HG03103 (cell line): ENCODE data around the gene TMEM229A.
"Not testable (repeated sequence)": the region's sequence is repeated elsewhere in the genome, so short reads cannot be mapped to it uniquely, and the experiment has no call there.

Experiments
- ATAC-seq: cut with Tn5 transposase; IDR thresholded peaks from one replicate; pipeline ENCODE4 v1.9.1; 2021; ENCODE audit warnings: low read depth; ENCODE audit not compliant: unreplicated experiment

The TMEM229A gene

DNA sequence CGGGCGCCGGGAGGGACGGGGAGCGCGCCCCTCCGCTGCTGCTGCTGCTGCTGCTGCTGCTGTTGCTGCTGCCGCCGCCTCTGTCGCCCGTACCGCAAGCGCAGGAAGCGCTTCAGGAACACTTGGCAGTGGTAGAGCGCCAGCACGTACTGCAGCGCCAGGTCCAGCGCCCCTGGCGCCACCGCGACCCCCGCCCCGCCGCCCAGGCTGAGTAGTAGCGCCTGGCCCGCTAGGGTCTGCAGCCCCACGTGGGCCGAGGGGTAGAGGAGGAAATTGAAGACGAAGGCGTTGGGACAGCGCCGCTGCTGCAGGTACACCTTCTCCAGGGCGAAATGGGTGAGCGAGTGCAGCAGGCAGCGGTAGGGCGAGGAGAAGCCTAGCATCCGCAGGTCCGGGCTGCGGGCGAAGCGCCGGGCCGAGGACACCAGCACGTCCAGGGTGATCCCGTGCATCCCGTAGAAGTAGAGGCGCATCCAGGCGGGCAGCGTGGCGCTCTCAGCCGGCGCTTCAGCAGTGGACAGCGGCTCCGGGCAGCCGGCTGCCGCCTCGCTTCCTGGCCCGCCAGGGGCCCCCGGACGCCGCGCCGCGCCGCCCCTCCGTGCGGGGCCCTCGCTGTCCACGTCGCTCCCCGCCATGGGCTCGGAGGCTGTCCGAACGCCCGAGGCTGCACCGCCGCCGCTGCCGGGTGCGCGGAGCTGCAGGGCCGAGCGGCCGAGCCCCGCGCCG, at the start of gene TMEM229A:
TSS of gene TMEM229A (minus strand) at position 699 of the 726 bp plus-strand sequence. CDS start at position 635, 64 bp downstream.
- ATAC-seq, result no peak

DNA sequence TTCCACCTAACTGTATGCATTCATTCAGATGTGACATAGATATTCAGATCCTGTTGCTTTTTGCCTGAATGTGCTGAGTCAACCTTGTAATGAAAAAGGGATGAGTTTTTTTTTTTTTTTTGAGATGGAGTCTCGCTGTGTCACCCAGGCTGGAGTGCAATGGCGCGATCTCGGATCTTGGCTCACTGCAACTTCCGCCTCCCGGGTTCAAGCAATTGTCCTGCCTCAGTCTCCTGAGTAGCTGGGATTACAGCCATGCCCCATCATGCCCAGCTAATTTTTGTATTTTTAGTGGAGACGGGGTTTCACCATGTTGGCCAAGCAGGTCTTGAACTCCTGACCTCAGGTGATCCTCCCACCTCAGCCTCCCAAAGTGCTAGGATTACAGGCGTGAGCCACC, 49.4 kb upstream of the TMEM229A start:
- not testable (repeated sequence) for ATAC-seq

DNA sequence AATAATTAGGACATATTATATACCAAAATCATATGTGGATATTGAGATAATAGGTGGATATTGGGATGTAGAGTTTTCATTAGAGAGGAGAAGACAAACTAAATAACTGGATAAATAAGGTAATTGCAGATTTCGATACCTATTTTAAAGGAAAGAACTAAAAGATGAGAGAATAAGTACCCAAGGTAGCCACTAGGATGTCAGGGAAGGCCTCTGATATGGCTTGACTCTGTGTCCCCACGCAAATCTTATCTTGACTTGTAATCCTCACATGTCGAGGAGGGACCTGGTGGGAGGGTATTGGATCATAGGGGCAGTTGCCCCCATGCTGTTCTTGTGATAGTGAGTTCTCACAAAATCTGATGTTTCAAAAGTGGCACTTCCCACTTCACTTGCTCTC, 44.7 kb upstream of the TMEM229A start:
- no peak for ATAC-seq

DNA sequence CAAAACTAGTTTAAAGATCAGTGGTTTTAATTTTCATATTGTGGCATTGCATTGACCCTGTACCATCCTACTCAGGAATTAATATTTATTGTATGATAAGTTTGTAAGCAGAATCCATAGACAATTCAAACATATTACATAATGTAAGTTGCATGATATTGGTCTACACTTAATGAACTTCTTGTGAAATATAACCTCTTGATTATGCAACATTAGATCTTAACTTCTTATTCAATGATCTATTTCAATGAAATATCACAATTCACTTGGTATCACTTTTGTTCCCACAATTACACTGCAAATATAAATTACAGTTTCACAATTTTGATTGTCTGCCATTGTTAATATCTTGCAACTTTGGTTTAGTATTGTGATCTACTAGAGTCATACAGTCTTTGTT, 44.0 kb upstream of the TMEM229A start:
- no peak for ATAC-seq

DNA sequence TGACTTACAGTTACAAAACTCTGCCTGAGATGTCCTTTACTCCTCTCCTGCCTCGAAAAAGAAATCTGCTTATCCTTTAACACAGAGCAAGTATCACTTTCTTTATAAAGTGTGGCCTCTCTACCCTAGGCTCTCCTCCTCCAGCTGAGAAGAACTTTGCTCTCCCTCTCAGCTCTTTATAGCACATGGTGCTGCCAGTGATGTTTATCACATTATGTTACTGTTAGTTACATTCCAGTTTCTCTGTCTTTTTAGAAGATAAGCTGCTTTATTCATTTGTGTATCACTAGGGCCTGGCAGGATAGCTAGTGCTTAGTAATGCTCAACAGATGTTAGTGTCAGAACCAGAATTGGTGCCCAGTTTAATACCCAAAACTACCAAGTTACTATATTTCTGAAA, 41.1 kb upstream of the TMEM229A start:
- ATAC-seq, result no peak

DNA sequence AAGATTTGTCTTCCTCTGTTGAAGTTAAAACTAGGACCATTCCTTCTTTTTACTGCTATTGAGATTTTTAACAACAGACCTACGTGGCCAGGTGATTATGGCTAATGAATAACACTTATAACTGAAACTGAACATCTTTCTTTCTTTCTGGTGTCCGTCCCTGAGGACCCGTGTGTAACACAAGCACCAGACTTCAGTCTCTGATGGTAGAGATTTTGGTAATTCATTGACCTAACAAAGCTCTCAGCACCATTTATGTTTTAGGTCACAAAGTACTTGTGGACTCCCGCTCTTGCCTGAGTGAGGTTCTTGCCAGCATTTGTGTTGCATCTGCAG, 40.4 kb upstream of the TMEM229A start:
- no peak for ATAC-seq

DNA sequence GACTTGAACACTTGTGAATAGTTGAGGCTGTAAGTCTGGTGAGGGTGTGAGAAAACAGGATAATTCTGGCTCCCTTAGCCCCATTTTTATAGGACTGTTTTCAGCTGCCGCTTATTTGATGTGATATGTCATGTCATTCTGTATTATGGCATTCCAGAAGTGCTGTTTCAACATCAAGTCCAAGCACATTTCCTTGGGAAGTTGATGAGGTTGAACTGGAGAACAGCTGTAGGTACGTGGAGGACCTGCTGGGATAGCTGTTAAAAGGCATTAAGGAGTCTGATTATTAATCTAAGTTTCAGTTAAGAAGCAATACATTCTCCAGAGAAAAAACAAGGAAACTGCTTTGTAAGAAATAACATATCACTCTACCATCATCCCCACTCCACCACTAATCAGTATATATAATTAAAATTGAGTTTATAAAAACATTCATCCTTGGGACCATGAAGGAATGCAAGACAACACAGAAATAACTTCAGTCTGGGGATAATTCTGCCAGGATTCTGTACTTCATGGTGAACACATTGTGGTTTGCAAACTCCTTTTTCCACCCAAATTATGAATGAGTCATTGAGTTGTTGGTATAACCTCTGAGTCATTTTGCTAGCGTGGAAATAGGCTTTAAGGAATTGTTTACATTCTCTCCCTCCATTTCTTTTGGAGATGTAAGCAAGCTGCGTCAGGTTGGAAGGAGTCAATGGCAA, 39.9 kb upstream of the TMEM229A start:
- ATAC-seq, result no peak

DNA sequence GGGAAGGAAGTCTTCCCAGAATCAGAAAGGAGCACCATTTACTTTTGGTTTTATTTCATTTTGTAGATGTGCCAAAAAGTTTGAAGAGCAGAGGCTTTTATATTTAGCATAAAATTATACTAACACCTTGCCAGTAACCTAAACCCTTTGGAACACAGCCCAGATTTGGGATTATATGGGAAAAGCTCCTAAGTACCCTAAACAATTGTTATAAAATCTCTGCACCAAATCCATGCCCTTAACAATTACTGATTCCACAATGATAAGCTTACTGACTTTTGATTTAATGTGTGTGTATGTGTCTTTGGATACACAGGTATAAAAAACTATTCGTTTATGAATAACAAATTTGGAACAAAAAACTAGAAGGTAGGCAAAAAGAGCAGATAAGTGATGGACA, 39.0 kb upstream of the TMEM229A start:
- no peak for ATAC-seq

DNA sequence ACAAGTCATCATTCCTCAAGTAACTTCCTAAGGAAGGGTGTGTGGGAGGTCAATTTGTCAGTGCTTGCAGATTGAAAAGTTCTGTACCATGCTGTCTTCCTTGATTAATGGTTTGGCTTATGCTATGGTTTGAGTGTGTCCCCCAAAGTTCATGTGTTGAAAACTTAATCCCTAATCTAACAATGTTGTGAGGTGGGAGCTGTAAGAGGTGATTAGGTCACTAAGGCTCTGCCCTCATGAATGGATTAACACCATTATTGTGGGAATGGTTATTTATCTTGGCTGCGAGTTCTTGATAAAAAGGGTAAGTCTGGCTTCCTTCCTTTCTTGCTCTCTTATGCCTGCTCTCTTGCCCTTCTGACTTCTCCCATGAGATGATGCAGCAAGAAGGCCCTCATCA, 29.3 kb upstream of the TMEM229A start:
- no peak for ATAC-seq

DNA sequence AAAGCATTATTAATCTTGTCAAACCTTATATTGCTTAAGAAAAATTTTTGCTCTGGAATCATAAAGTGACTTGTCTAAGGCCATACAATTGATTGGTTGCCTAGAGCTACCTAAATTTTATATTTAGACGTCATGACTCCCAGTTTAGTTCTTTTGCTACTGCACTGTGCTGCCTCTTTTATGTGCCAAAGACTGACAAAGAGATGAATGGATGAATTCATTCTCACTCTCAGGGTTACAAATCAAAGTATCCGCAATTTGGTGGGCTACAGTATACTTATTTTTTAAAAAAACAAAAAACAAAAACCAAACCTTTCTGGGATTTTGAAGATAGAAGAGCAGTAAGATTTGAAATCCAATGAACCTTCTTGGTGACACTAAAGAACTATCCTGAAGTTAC, 27.7 kb upstream of the TMEM229A start:
- ATAC-seq, result no peak

DNA sequence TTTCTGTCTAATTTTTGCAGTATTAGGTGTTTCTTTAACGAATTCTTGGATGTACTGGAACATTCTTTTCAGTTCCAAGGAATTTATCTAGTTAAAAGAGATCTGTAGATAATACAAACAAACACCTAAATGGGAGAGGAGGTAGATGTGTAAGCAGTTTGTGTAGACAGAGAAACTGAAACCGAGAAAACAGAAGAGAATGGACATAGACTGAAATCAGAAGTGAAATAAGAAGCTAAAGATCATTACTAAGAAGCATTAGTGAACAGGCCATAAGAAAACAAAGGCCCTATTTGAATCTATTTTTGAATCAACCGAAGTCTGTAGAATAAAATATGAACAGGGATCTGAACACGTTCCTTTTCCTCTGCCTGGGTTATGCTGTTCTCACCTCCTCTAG, 26.5 kb upstream of the TMEM229A start:
- peak; percentile 98 for ATAC-seq

DNA sequence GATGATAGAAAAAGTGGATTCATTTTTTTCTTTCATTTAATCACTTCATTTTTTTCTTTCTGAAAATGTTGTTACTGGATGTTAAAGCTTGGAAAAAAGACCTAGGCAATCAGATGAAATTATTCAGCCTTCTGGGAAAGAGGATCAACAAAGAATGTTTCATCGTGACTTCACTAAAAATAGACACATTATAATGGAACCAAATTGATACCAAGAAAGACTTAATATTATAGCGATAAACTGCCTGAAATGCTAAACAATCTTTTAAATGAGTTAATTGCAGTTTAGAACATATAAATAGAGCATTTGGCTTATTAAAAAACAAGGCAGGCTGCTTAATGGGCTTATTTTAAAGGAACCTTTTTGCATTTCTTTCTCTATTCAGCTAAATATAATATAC, 25.6 kb upstream of the TMEM229A start:
- ATAC-seq, result no peak

DNA sequence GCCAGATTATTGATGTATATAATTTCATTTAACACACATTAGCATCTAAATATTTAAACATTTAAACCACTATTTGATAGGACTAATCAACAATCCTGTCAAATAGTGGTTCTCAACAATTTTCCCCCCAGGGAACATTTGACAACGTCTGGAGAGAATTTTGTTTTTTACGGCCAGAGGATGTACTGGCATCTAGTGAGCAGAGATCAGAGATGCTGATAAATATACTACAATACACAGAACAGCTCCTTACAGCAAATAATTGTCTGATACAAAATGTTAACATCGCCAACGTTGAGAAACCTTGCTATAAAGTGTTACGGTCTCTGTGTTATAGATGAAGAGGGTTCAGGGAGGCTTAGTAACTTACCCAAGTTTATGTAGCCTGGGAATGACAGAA, 25.0 kb upstream of the TMEM229A start:
- ATAC-seq, result no peak

DNA sequence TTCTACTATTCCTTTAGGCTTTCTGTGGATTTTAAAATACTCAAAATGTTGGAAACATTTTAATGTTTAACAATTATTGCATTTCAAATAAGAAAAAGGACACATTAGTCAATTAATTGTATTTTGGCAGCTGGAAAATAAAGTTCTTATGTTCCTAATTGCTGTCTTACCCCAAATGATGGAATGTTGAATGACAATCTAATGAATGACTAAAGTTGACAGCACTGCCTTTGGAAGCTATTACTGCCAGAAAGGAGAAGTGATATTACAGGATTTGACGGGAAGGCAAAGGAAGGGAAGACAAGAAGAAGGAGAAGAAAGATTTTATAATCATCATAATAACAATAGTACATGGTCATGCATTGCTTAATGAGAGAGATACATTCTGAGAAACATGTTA, 23.4 kb upstream of the TMEM229A start:
- ATAC-seq, result no peak

DNA sequence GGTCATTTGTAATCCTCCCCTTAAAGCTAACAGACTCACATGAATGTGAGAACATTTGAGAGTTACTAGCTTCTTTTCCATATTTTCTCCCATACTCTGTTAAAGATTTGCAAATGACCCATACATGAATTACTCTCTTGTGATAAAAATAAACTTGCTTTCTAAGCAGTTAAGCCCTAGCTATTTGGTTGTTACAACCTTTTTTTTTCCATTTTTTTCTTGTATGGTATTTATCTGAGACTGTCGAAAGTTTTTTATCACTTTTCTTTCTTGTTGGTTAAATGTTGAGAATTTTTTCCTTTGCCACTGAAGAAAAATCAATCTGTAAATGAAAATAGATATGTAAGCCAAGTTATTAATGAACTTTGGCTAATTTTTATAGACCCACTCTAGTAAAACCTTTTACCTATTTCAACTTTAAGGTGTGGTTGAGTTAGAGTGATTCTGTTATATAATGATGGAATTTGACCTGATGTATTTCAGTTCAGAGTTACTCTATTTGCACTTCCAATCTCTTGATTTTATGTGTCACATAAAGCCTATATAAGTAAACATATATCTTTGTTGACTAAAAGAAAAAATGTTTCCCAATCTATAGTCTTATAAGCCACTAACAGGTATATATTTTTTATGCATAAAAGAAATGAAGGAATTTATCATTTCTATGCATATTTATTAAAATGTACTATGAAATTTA, 19.0 kb upstream of the TMEM229A start:
- no peak for ATAC-seq

DNA sequence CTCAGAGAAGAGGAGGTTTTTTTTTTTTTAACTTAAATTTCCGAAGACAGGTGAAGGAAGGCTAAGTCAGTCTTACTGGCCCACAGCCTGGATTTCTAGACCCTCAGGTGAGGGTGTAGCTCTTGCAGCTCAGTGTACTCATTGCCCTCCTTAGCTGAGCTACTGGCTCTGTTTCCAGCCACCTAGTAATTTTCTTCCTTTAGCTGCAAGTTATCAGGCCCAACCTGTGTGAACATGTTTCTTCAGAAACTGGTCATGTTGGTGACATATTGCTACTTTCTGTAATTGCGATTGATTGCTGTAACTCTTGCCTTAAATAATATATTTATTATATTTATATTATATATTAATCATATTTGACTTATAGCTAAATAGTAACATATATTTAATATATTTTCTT, 10.0 kb upstream of the TMEM229A start:
- no peak for ATAC-seq

DNA sequence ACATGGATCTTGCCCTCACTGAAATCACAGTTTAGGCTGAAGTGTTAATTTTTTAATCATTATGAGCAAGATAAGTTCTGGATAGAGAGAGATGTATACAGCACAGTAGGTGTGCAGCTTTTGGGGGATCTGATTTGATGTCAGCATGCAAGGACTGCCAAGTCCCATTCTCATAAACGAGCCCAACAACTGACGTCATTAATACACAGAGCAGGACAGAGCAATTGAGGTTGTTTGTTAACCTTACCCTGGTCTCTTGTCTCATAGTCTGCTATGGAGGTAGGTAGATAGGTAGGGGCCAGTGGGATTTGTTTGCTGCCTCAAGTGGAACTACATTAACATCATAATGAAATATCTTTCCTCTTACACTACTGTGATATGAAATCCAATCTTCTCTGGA, 8.6 kb upstream of the TMEM229A start:
- no peak for ATAC-seq

DNA sequence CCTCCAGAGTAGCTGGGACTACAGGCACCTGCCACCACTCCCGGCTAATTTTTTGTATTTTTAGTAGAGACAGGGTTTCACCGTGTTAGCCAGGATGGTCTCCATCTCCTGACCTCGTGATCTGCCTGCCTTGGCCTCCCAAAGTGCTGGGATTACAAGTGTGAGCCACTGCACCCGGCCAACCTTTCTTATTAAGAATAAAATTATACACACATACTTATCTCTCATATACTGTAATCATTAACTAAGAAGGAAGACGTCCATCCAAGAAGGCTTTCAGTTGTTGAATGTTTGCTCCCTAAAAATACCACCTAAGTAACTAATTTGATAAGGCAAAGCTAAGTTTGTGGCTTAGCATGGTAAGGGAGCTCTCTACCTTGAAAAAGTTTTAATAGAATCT, 5.0 kb upstream of the TMEM229A start:
- ATAC-seq, result not testable (repeated sequence)

DNA sequence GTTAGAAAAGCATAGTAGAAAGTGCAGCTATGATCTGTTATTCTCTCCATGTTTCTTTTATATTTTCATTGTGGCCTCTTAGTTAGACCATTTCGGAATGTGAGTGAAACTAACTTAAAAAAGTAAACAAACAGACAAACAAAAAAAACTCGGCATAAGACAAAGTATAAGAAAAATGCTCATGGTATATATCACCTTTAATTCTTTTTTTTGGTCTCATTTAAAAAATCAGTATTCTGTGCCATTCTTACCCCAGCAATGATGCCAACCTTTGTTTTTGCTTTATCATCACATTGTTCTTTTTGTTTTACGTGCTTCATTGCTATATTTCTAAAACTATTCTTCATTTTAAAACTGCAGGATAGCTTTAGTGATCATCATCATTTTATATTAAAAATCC, 2.8 kb upstream of the TMEM229A start:
- no peak for ATAC-seq

DNA sequence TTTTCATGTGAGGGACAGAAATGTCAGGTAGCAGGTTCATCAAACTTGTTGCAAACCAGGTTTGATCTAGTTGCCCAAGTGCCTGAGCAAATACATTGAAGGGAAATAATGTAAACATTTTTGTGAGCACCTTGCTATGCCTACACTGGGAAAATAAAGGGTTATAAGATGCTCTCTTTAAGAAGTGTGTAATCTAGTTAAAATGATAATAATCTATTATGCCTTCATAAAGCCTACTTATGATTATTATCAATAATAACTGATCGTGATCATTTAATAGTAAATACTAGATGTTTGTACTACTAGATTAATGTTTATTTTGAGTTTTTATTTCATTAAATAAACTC, 1.9 kb upstream of the TMEM229A start:
- ATAC-seq, result no peak

DNA sequence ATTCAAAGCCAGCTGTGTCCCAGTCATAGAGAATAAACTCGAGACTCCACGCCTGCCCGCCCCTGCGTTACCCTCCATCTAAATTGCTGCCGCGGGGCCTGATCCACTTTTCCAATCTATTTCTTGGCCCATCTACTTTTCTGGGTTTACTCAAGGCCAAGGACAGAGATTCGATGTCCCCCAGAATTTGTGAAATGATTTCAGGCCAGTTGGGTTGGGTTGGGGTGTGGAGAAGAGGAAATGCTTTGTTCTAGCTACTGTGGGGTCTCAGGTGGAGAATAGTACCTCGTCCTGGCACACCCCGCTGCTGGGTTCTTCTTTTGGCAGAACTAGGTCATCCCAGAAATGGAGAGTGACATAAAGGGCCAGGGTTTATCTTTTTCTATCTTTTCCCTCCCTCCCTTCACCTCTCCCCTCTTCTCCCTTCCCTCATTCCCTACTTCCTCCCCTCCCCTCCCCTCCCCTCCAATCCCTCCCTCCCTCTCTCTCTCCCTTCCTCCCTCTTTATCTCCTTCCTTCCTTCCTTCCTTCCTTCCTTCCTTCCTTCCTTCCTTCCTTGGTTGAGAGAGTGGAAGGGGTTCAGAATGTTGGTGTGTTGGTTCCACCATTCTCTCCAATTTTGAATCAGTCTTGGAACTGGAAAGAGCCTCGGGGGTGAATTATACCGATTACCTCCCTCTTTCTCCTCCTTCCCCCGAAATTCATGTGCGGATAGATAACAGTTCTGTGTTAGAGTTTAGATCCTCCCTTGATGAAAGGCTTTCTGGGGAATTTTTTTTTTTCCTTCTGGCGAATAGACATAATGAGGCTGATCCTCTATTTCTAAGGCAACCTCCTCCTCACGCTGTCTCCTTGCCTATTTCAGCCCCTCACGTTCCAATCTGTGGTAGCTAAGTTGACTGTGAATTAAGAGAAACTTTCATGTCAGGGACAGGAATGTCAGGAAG, 1.2 kb upstream of the TMEM229A start:
- ATAC-seq, result no peak
